ENCODE results near the gene DGCR6L.

GRCh38 chr22:20290578-20291248, 29.1 kb downstream of the DGCR6L start:
- no peak for TF ChIP-seq POLR2A (IDR thresholded peaks at IDR 0.05)
- TF ChIP-seq CTCF (IDR thresholded peaks at IDR 0.05): no peak
